Keratinocyte (primary cell): ENCODE results near the gene HPCAL1. TPM values are rescaled to one million over a fixed set of nuclear protein-coding genes. Genes with fewer than 3 reads are reported as not detected.

ENCODE experiments used
- DNase-seq: peaks from one replicate; pipeline ENCODE4 v3.0.0-alpha.2; 2011; ENCODE audit warnings: low read depth, missing footprints, low spot score
- FAIRE-seq: peaks from 2 replicates; lab custom pipeline; 2011; peaks lifted over from hg19 to GRCh38; lab: Jason Lieb, UNC
- H2AFZ ChIP-seq: 2 replicates; pipeline ENCODE4 v1.6.0; 2012; ENCODE audit warnings: low read length, control low read depth, inconsistent platforms; ENCODE audit not compliant: control insufficient read depth
- H3K27ac ChIP-seq: 2 replicates; pipeline ENCODE4 v1.5.1; 2011; ENCODE audit warnings: low read length; ENCODE audit not compliant: control insufficient read depth, insufficient read depth
- H3K27me3 ChIP-seq: 3 replicates; pipeline ENCODE4 v1.6.0; 2011; ENCODE audit warnings: low read length; ENCODE audit not compliant: control insufficient read depth, insufficient read depth; ENCODE audit errors: extremely low read depth
- H3K36me3 ChIP-seq, 2 experiments: 2 replicates in 1 of 2; 3 replicates in 1 of 2; pipeline ENCODE4 v1.5.1; 2011; ENCODE audit warnings: low read length in 2 of 2, mild to moderate bottlenecking in 1 of 2; ENCODE audit not compliant: control insufficient read depth in 2 of 2, insufficient read depth in 2 of 2; ENCODE audit errors: extremely low read depth in 1 of 2
- H3K4me1 ChIP-seq: 3 replicates; pipeline ENCODE4 v1.5.1; 2011; ENCODE audit warnings: low read length; ENCODE audit not compliant: control insufficient read depth, insufficient read depth; ENCODE audit errors: extremely low read depth
- H3K4me2 ChIP-seq: 3 replicates; pipeline ENCODE4 v1.6.0; 2011; ENCODE audit warnings: low read depth, low read length; ENCODE audit not compliant: control insufficient read depth, insufficient read depth; ENCODE audit errors: extremely low read depth
- H3K4me3 ChIP-seq, 3 experiments: fragments of 200-600 bp in 1 of 3; sonication (generic) in 1 of 3; 2 replicates in 2 of 3; 3 replicates in 1 of 3; pipeline ENCODE4 v1.5.1; 2011 to 2016; ENCODE audit warnings: low read length in 3 of 3, mild to moderate bottlenecking in 3 of 3, control low read depth in 2 of 3, inconsistent platforms in 1 of 3, low read depth in 1 of 3, mixed read lengths in 1 of 3, mixed run types in 1 of 3, moderate library complexity in 1 of 3; ENCODE audit not compliant: control insufficient read depth in 2 of 3, insufficient read depth in 2 of 3; ENCODE audit errors: extremely low read depth in 1 of 3
- H3K79me2 ChIP-seq: 2 replicates; pipeline ENCODE4 v1.6.0; 2012; ENCODE audit warnings: low read length; ENCODE audit not compliant: control insufficient read depth, insufficient read depth
- H3K9ac ChIP-seq: 3 replicates; pipeline ENCODE4 v1.6.0; 2011; ENCODE audit warnings: low read length; ENCODE audit not compliant: control insufficient read depth, insufficient read depth; ENCODE audit errors: extremely low read depth
- H3K9me1 ChIP-seq: 3 replicates; pipeline ENCODE4 v1.6.0; 2011; ENCODE audit warnings: low read length; ENCODE audit not compliant: control insufficient read depth, insufficient read depth; ENCODE audit errors: extremely low read depth
- H3K9me3 ChIP-seq: 2 replicates; pipeline ENCODE4 v1.5.1; 2012; ENCODE audit warnings: low read depth, low read length; ENCODE audit not compliant: control insufficient read depth
- H4K20me1 ChIP-seq: 3 replicates; pipeline ENCODE4 v1.6.0; 2011; ENCODE audit warnings: low read length; ENCODE audit not compliant: control insufficient read depth, insufficient read depth; ENCODE audit errors: extremely low read depth
- EZH2 ChIP-seq: IDR thresholded peaks from one replicate; pipeline ENCODE4 v1.6.1; 2012; ENCODE audit warnings: inconsistent platforms, mild to moderate bottlenecking, low read length, moderate library complexity
- dilution Hi-C: fragments of 300-500 bp; cut with MboI; formaldehyde crosslinking; loops from one replicate; pipeline ENCODE4 v1.7.0; 2020; ENCODE audit warnings: low sequenced_read_pairs; ENCODE audit not compliant: extremely low pct_ligation_motif_present
- polyA plus RNA-seq, 5 experiments: library from polyadenylated mRNA; depleted of rRNA in 3 of 5; stranded (reverse) in 3 of 5; stranded (forward) in 1 of 5; unstranded in 1 of 5; fragments of >200 nt; gene quantifications; 1 replicate in 1 of 5; 2 replicates in 3 of 5; 3 replicates in 1 of 5; pipeline versions ENCODE4 v1.2.1 to v1.2.3, GENCODE V29; 2011 to 2012; ENCODE audit warnings: missing spikeins in 2 of 5, low read depth in 1 of 5, low replicate concordance in 1 of 5
- TF ChIP-seq, protein P1 (sequence below), 3 experiments: IDR thresholded peaks in 1 of 3; conservative IDR thresholded peaks in 1 of 3; optimal IDR thresholded peaks in 1 of 3; 2 replicates in 2 of 3; 3 replicates in 1 of 3; pipeline versions ENCODE3 to v1.5.1; 2011; ENCODE audit warnings: low read length in 3 of 3, mild to moderate bottlenecking in 3 of 3, moderate library complexity in 2 of 3, control low read depth in 1 of 3, inconsistent platforms in 1 of 3; ENCODE audit not compliant: insufficient read depth in 2 of 3; ENCODE audit errors: extremely low read depth in 1 of 3

The HPCAL1 gene
- polyA plus RNA-seq, 1 donor (not counting 4 experiments of a cell fraction or from before 2014, with no cell fraction given) = 18.0 TPM

GRCh38 chr2:10354399-10354798 is 51.7 kb downstream of the HPCAL1 start:
- no peak overlapping the region for H3K9ac ChIP-seq
- no peak overlapping the region for H3K4me3 ChIP-seq
- H3K36me3 ChIP-seq = peaks cover 3 to 4% of the 10 kb centered on the region in 2 experiments
- DNase-seq (no peak), FAIRE-seq (no peak)
- H2AFZ ChIP-seq = no peak overlapping the region
- TF ChIP-seq, protein P1, sequence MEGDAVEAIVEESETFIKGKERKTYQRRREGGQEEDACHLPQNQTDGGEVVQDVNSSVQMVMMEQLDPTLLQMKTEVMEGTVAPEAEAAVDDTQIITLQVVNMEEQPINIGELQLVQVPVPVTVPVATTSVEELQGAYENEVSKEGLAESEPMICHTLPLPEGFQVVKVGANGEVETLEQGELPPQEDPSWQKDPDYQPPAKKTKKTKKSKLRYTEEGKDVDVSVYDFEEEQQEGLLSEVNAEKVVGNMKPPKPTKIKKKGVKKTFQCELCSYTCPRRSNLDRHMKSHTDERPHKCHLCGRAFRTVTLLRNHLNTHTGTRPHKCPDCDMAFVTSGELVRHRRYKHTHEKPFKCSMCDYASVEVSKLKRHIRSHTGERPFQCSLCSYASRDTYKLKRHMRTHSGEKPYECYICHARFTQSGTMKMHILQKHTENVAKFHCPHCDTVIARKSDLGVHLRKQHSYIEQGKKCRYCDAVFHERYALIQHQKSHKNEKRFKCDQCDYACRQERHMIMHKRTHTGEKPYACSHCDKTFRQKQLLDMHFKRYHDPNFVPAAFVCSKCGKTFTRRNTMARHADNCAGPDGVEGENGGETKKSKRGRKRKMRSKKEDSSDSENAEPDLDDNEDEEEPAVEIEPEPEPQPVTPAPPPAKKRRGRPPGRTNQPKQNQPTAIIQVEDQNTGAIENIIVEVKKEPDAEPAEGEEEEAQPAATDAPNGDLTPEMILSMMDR (optimal IDR thresholded peaks at IDR 0.05 in 1 of 3, IDR thresholded peaks at IDR 0.05 in 1 of 3, conservative IDR thresholded peaks at IDR 0.05 in 1 of 3; ENCODE audit: extremely low read depth in 1 of 3, insufficient read depth in 2 of 3, low read length in 3 of 3) = no peak
- TF ChIP-seq EZH2 = no peak
- no peaks in the 10 kb centered on the region for H3K27me3 ChIP-seq
- no peak overlapping the region for H3K4me2 ChIP-seq
- peaks cover 7% of the 10 kb centered on the region for H3K4me1 ChIP-seq
- no peaks in the 10 kb centered on the region for H3K9me3 ChIP-seq
- no peaks in the 10 kb centered on the region for H4K20me1 ChIP-seq
- peaks cover 4% of the 10 kb centered on the region for H3K79me2 ChIP-seq
- no peaks in the 10 kb centered on the region for H3K9me1 ChIP-seq
- dilution Hi-C loops = no loop called here
- no peak overlapping the region for H3K27ac ChIP-seq

- dilution Hi-C loops = no loop called here
- FAIRE-seq = no peak
- TF ChIP-seq, protein P1 (optimal IDR thresholded peaks at IDR 0.05 in 1 of 3, IDR thresholded peaks at IDR 0.05 in 1 of 3, conservative IDR thresholded peaks at IDR 0.05 in 1 of 3; ENCODE audit: extremely low read depth in 1 of 3, insufficient read depth in 2 of 3, low read length in 3 of 3) = no peak
- TF ChIP-seq EZH2 = no peak
- H3K4me2 ChIP-seq = no peak overlapping the region
- no peaks in the 10 kb centered on the region for H4K20me1 ChIP-seq
- H3K27me3 ChIP-seq = no peaks in the 10 kb centered on the region
- H2AFZ ChIP-seq = no peak overlapping the region
- no peak overlapping the region for H3K4me3 ChIP-seq
- peaks cover 3 to 6% of the 10 kb centered on the region in 2 experiments for H3K36me3 ChIP-seq
- no peaks in the 10 kb centered on the region for H3K9me3 ChIP-seq
- H3K79me2 ChIP-seq = peaks cover 4% of the 10 kb centered on the region
- no peaks in the 10 kb centered on the region for H3K9me1 ChIP-seq
- peaks cover 7% of the 10 kb centered on the region for H3K4me1 ChIP-seq
- DNase-seq = no peak
- no peak overlapping the region for H3K27ac ChIP-seq
- no peak overlapping the region for H3K9ac ChIP-seq
Observed at GRCh38 chr2:10355471-10356438, 53.1 kb downstream of the HPCAL1 start.
